ENCODE results near the gene ANKH.

ANKH gene

GRCh38 chr5:14713476-14714390 lies 157.8 kb downstream of the ANKH start:
- H3K27me3 ChIP-seq (ENCODE audit: control insufficient read depth in 1 of 2, insufficient read depth in 2 of 2, low read length in 2 of 2), result no peaks in the 10 kb centered on the region
- no peaks in the 10 kb centered on the region for H3K4me1 ChIP-seq (ENCODE audit: insufficient read depth, low read length)
- H3K4me3 ChIP-seq (ENCODE audit: low read depth in 1 of 2, low read length in 2 of 2), result no peak overlapping the region
- no peaks in the 10 kb centered on the region for H3K9me3 ChIP-seq (ENCODE audit: low read length)
- no peak overlapping the region for H3K9ac ChIP-seq (ENCODE audit: low read length)
- H3K27ac ChIP-seq (ENCODE audit: low read depth, low read length), result no peak overlapping the region
- H3K36me3 ChIP-seq (ENCODE audit: insufficient read depth, low read length), result peaks cover 48% of the 10 kb centered on the region

GRCh38 chr5:14712666-14713065 lies 158.9 kb downstream of the ANKH start:
- Histone ChIP-seq H3K36me3 (ENCODE audit: insufficient read depth, low read length) (peaks cover 57% of the 10 kb centered on the region), H3K27me3 (ENCODE audit: control insufficient read depth in 1 of 2, insufficient read depth in 2 of 2, low read length in 2 of 2) (no peaks in the 10 kb centered on the region), H3K4me1 (ENCODE audit: insufficient read depth, low read length) (no peaks in the 10 kb centered on the region), H3K9me3 (ENCODE audit: low read length) (no peaks in the 10 kb centered on the region), H3K4me3 (ENCODE audit: low read depth in 1 of 2, low read length in 2 of 2) (no peak overlapping the region), H3K27ac (ENCODE audit: low read depth, low read length) (no peak overlapping the region), H3K9ac (ENCODE audit: low read length) (no peak overlapping the region)

GRCh38 chr5:14712131-14712530 lies 159.4 kb downstream of the ANKH start:
- Histone ChIP-seq H3K27me3 (ENCODE audit: control insufficient read depth in 1 of 2, insufficient read depth in 2 of 2, low read length in 2 of 2) (no peaks in the 10 kb centered on the region), H3K4me1 (ENCODE audit: insufficient read depth, low read length) (no peaks in the 10 kb centered on the region), H3K27ac (ENCODE audit: low read depth, low read length) (no peak overlapping the region), H3K4me3 (ENCODE audit: low read depth in 1 of 2, low read length in 2 of 2) (no peak overlapping the region), H3K9me3 (ENCODE audit: low read length) (no peaks in the 10 kb centered on the region), H3K9ac (ENCODE audit: low read length) (no peak overlapping the region), H3K36me3 (ENCODE audit: insufficient read depth, low read length) (peaks cover 58% of the 10 kb centered on the region)

GRCh38 chr5:14710313-14710994 lies 161.1 kb downstream of the ANKH start:
- Histone ChIP-seq H3K27me3 (ENCODE audit: control insufficient read depth in 1 of 2, insufficient read depth in 2 of 2, low read length in 2 of 2) (no peaks in the 10 kb centered on the region), H3K9ac (ENCODE audit: low read length) (no peak overlapping the region), H3K4me1 (ENCODE audit: insufficient read depth, low read length) (no peaks in the 10 kb centered on the region), H3K36me3 (ENCODE audit: insufficient read depth, low read length) (peaks cover 58% of the 10 kb centered on the region), H3K27ac (ENCODE audit: low read depth, low read length) (no peak overlapping the region), H3K4me3 (ENCODE audit: low read depth in 1 of 2, low read length in 2 of 2) (no peak overlapping the region), H3K9me3 (ENCODE audit: low read length) (no peaks in the 10 kb centered on the region)

GRCh38 chr5:14708551-14708950 lies 163.0 kb downstream of the ANKH start:
- Histone ChIP-seq H3K36me3 (ENCODE audit: insufficient read depth, low read length) (peaks cover 48% of the 10 kb centered on the region), H3K27me3 (ENCODE audit: control insufficient read depth in 1 of 2, insufficient read depth in 2 of 2, low read length in 2 of 2) (no peaks in the 10 kb centered on the region), H3K4me3 (ENCODE audit: low read depth in 1 of 2, low read length in 2 of 2) (no peak overlapping the region), H3K9ac (ENCODE audit: low read length) (no peak overlapping the region), H3K27ac (ENCODE audit: low read depth, low read length) (no peak overlapping the region), H3K4me1 (ENCODE audit: insufficient read depth, low read length) (no peaks in the 10 kb centered on the region), H3K9me3 (ENCODE audit: low read length) (no peaks in the 10 kb centered on the region)

- H3K36me3 ChIP-seq (ENCODE audit: insufficient read depth, low read length), result peaks cover 44% of the 10 kb centered on the region
- H3K27ac ChIP-seq (ENCODE audit: low read depth, low read length), result no peak overlapping the region
- H3K9ac ChIP-seq (ENCODE audit: low read length), result no peak overlapping the region
- no peaks in the 10 kb centered on the region for H3K4me1 ChIP-seq (ENCODE audit: insufficient read depth, low read length)
- H3K9me3 ChIP-seq (ENCODE audit: low read length), result no peaks in the 10 kb centered on the region
- no peaks in the 10 kb centered on the region for H3K27me3 ChIP-seq (ENCODE audit: control insufficient read depth in 1 of 2, insufficient read depth in 2 of 2, low read length in 2 of 2)
- no peak overlapping the region for H3K4me3 ChIP-seq (ENCODE audit: low read depth in 1 of 2, low read length in 2 of 2)
Measured at GRCh38 chr5:14707811-14708390, 163.7 kb downstream of the ANKH start.

- Histone ChIP-seq H3K27me3 (ENCODE audit: control insufficient read depth in 1 of 2, insufficient read depth in 2 of 2, low read length in 2 of 2) (no peaks in the 10 kb centered on the region), H3K36me3 (ENCODE audit: insufficient read depth, low read length) (peaks cover 32% of the 10 kb centered on the region), H3K4me1 (ENCODE audit: insufficient read depth, low read length) (no peaks in the 10 kb centered on the region), H3K4me3 (ENCODE audit: low read depth in 1 of 2, low read length in 2 of 2) (no peak overlapping the region), H3K27ac (ENCODE audit: low read depth, low read length) (no peak overlapping the region), H3K9me3 (ENCODE audit: low read length) (no peaks in the 10 kb centered on the region), H3K9ac (ENCODE audit: low read length) (no peak overlapping the region)
Measured at GRCh38 chr5:14706615-14707021, 165.0 kb downstream of the ANKH start.

GRCh38 chr5:14705556-14705955 lies 166.0 kb downstream of the ANKH start:
- Histone ChIP-seq H3K36me3 (ENCODE audit: insufficient read depth, low read length) (peaks cover 21% of the 10 kb centered on the region), H3K4me1 (ENCODE audit: insufficient read depth, low read length) (no peaks in the 10 kb centered on the region)

GRCh38 chr5:14702238-14702839 lies 169.2 kb downstream of the ANKH start:
- no peaks in the 10 kb centered on the region for H3K4me1 ChIP-seq (ENCODE audit: insufficient read depth, low read length)
- H3K27me3 ChIP-seq (ENCODE audit: control insufficient read depth in 1 of 2, insufficient read depth in 2 of 2, low read length in 2 of 2), result no peaks in the 10 kb centered on the region
- no peaks in the 10 kb centered on the region for H3K9me3 ChIP-seq (ENCODE audit: low read length)
- H3K9ac ChIP-seq (ENCODE audit: low read length), result no peak overlapping the region
- peaks cover 24% of the 10 kb centered on the region for H3K36me3 ChIP-seq (ENCODE audit: insufficient read depth, low read length)
- H3K4me3 ChIP-seq (ENCODE audit: low read depth in 1 of 2, low read length in 2 of 2), result no peak overlapping the region
- no peak overlapping the region for H3K27ac ChIP-seq (ENCODE audit: low read depth, low read length)

More at GRCh38 chr5:14705556-14705955, 166.0 kb downstream of the ANKH start:
- no peak overlapping the region for H3K4me3 ChIP-seq (ENCODE audit: low read depth in 1 of 2, low read length in 2 of 2)
- H3K9ac ChIP-seq (ENCODE audit: low read length), result no peak overlapping the region
- H3K9me3 ChIP-seq (ENCODE audit: low read length), result no peaks in the 10 kb centered on the region
- no peak overlapping the region for H3K27ac ChIP-seq (ENCODE audit: low read depth, low read length)
- H3K27me3 ChIP-seq (ENCODE audit: control insufficient read depth in 1 of 2, insufficient read depth in 2 of 2, low read length in 2 of 2), result no peaks in the 10 kb centered on the region

- Histone ChIP-seq H3K4me1 (ENCODE audit: insufficient read depth, low read length) (no peaks in the 10 kb centered on the region), H3K9ac (ENCODE audit: low read length) (no peak overlapping the region), H3K27me3 (ENCODE audit: control insufficient read depth in 1 of 2, insufficient read depth in 2 of 2, low read length in 2 of 2) (no peaks in the 10 kb centered on the region), H3K27ac (ENCODE audit: low read depth, low read length) (no peak overlapping the region), H3K36me3 (ENCODE audit: insufficient read depth, low read length) (peaks cover 25% of the 10 kb centered on the region), H3K4me3 (ENCODE audit: low read depth in 1 of 2, low read length in 2 of 2) (no peak overlapping the region), H3K9me3 (ENCODE audit: low read length) (no peaks in the 10 kb centered on the region)
Measured at GRCh38 chr5:14701556-14701955, 170.0 kb downstream of the ANKH start.
